CD14-positive monocyte (primary cell): ENCODE data around the gene MAD1L1. TPM values are rescaled to one million over a fixed set of nuclear protein-coding genes. Genes with fewer than 3 reads are reported as not detected.
A peak's percentile ranks its signal among the peaks of the same experiment; 100 is the strongest.

Experiments
- DNase-seq, 3 donors: peaks; one replicate each; pipeline ENCODE4 v3.0.0-alpha.2; 2011 to 2022
- H2AFZ ChIP-seq: 2 replicates; pipeline ENCODE4 v1.6.0; 2012; ENCODE audit warnings: mild to moderate bottlenecking, low read depth, low read length, inconsistent platforms; ENCODE audit not compliant: insufficient read depth, poor library complexity, severe bottlenecking
- H3K27ac ChIP-seq, 2 donors: 1 replicate in 1 of 2; 2 replicates in 1 of 2; pipeline ENCODE4 v1.5.1; 2012 to 2013; ENCODE audit warnings: low read length in 2 of 2, control low read depth in 1 of 2, inconsistent platforms in 1 of 2, low read depth in 1 of 2, mild to moderate bottlenecking in 1 of 2
- H3K27me3 ChIP-seq, 2 donors: one replicate each; pipeline versions ENCODE4 v1.6.0 to v1.6.1; 2011 to 2013; ENCODE audit warnings: low read length in 2 of 2; ENCODE audit not compliant: control insufficient read depth in 2 of 2, insufficient read depth in 2 of 2
- H3K36me3 ChIP-seq, 2 donors: replicated peaks in 1 of 2; 1 replicate in 1 of 2; 2 replicates in 1 of 2; pipeline versions ENCODE4 v1.5.1 to v1.6.1; 2012 to 2013; ENCODE audit warnings: low read length in 2 of 2, control low read depth in 1 of 2, inconsistent platforms in 1 of 2, mild to moderate bottlenecking in 1 of 2; ENCODE audit not compliant: insufficient read depth in 2 of 2, control insufficient read depth in 1 of 2
- H3K4me1 ChIP-seq, 2 donors: 1 replicate in 1 of 2; 2 replicates in 1 of 2; pipeline versions ENCODE4 v1.5.1 to v1.6.1; 2012 to 2013; ENCODE audit warnings: low read length in 2 of 2, control low read depth in 1 of 2, inconsistent platforms in 1 of 2, mild to moderate bottlenecking in 1 of 2, moderate library complexity in 1 of 2; ENCODE audit not compliant: insufficient read depth in 2 of 2, control insufficient read depth in 1 of 2
- H3K4me2 ChIP-seq: replicated peaks from 2 replicates; pipeline ENCODE3; 2012; ENCODE audit warnings: low read length, moderate library complexity, mild to moderate bottlenecking; ENCODE audit not compliant: poor library complexity, severe bottlenecking; ENCODE audit errors: extremely low read depth
- H3K4me3 ChIP-seq, 3 experiments: fragments of 200-600 bp in 1 of 3; sonication (generic) in 1 of 3; replicated peaks in 1 of 3; 1 replicate in 2 of 3; 2 replicates in 1 of 3; pipeline ENCODE4 v1.5.1; 2011 to 2013; ENCODE audit warnings: low read length in 3 of 3, mild to moderate bottlenecking in 3 of 3, control low read depth in 2 of 3, low read depth in 2 of 3, inconsistent platforms in 1 of 3, moderate library complexity in 1 of 3
- H3K79me2 ChIP-seq: 2 replicates; pipeline ENCODE4 v1.6.0; 2012; ENCODE audit warnings: mild to moderate bottlenecking, control low read depth, inconsistent platforms, low read length, moderate library complexity; ENCODE audit not compliant: insufficient read depth
- H3K9ac ChIP-seq: 2 replicates; pipeline ENCODE4 v1.6.0; 2017; ENCODE audit warnings: low read length, mild to moderate bottlenecking; ENCODE audit not compliant: insufficient read depth, poor library complexity, severe bottlenecking
- H3K9me3 ChIP-seq, 2 donors: replicated peaks in 1 of 2; 1 replicate in 1 of 2; 2 replicates in 1 of 2; pipeline versions ENCODE4 v1.5.1 to v1.6.1; 2012 to 2013; ENCODE audit warnings: low read length in 2 of 2, control low read depth in 1 of 2; ENCODE audit not compliant: control insufficient read depth in 1 of 2, insufficient read depth in 1 of 2
- H4K20me1 ChIP-seq: 2 replicates; pipeline ENCODE4 v1.6.0; 2012; ENCODE audit warnings: mild to moderate bottlenecking, low read length, control low read depth, moderate library complexity; ENCODE audit not compliant: insufficient read depth
- H3K27ac Mint-ChIP-seq, 7 donors: one replicate each; pipeline ENCODE4 v1.8.0; 2020; ENCODE audit warnings: mild to moderate bottlenecking in 7 of 7, mixed read lengths in 7 of 7, moderate library complexity in 6 of 7, inconsistent platforms in 2 of 7
- H3K27me3 Mint-ChIP-seq, 3 donors: one replicate each; pipeline ENCODE4 v1.8.0; 2021 to 2022; ENCODE audit warnings: low read depth in 3 of 3, mild to moderate bottlenecking in 3 of 3, mixed read lengths in 3 of 3, moderate library complexity in 3 of 3, inconsistent platforms in 1 of 3
- H3K36me3 Mint-ChIP-seq, 2 donors: one replicate each; pipeline ENCODE4 v1.8.0; 2020; ENCODE audit warnings: mixed read lengths in 2 of 2, inconsistent platforms in 1 of 2, mild to moderate bottlenecking in 1 of 2
- H3K4me1 Mint-ChIP-seq: one replicate; pipeline ENCODE4 v1.8.0; 2020; ENCODE audit warnings: mild to moderate bottlenecking, mixed read lengths
- H3K4me3 Mint-ChIP-seq, 2 donors: one replicate each; pipeline ENCODE4 v1.8.0; 2020; ENCODE audit warnings: mild to moderate bottlenecking in 2 of 2, mixed read lengths in 2 of 2, moderate library complexity in 1 of 2
- H3K9me3 Mint-ChIP-seq, 7 donors: one replicate each; pipeline ENCODE4 v1.8.0; 2020 to 2022; ENCODE audit warnings: mixed read lengths in 7 of 7, mild to moderate bottlenecking in 6 of 7, moderate library complexity in 6 of 7, inconsistent platforms in 2 of 7
- WGBS: methylation state at CpG from one replicate; pipeline ENCODE4 v1.1.5; 2013; ENCODE audit warnings: missing lambda C conversion rate; ENCODE audit not compliant: insufficient coverage; 5-methylcytosine and 5-hydroxymethylcytosine counted together
- intact Hi-C, 2 donors: fragments of 100-400 bp; cut with micrococcal nuclease; formaldehyde crosslinking; loops; one replicate each; pipeline versions ENCODE4 v1.15.0 to v1.15.1; 2023
- polyA plus RNA-seq, 3 donors: library from polyadenylated mRNA; depleted of rRNA in 1 of 3; unstranded in 2 of 3; stranded (reverse) in 1 of 3; fragments of 300-500 nt in 2 of 3; fragments of >200 nt in 1 of 3; fragmentation: Illumina TruSeq in 2 of 3; gene quantifications; 1 replicate in 2 of 3; 2 replicates in 1 of 3; pipeline ENCODE4 v1.2.3, GENCODE V29; 2012 to 2021
- TF ChIP-seq, protein P1 (sequence below): fragments of 200-600 bp; IDR thresholded peaks from one replicate; pipeline ENCODE4 v1.8.0; 2022; ENCODE audit warnings: antibody characterized with exemption, mild to moderate bottlenecking

Gene MAD1L1
- polyA plus RNA-seq, 3 donors = 22.0 to 39.4 (median 33.2) TPM

DNA sequence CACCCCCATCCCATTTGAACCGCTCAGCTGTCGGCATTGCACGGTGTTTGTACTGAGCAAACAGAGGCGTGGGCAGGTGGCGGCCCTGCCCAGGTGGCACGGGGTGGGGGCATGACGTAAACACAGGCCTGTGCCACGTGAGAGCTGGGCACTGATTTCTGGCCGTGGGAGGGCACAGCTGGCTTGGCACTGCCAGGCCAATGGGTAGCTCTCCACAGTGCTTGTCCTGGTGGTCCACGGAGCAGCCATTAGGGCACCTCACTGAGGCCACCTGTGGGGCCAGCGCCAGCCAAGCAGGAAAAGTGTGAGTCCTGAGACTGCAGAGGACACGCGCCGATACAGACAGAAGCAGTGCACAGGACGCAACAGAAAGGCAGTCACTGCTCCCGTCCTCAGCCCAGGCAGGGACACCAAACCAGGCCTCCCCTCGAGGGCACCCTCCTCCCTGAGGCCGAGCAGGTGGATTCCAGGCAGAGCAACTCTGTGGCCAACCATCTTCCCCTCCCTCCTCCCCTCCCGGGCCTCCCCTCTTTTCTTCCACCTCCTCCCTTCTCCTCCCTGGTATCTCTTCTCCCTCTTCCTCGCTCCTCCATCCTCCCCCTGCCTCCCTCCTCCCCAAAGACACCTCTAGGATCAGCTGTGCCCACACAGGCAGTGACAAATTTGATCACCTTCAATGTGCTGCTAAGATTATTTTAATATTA lies 303.9 kb downstream of the MAD1L1 start:
- Histone ChIP-seq H3K79me2 (peaks cover 9% of the 10 kb centered on the region), H3K4me2 (no peak overlapping the region), H3K36me3 (peaks cover 0 to 26% of the 10 kb centered on the region in 2 donors), H3K4me3 (no peak overlapping the region), H3K27me3 (no peaks in the 10 kb centered on the region), H3K27ac (no peak overlapping the region), H3K9ac (no peak overlapping the region), H3K4me1 (no peaks in the 10 kb centered on the region), H2AFZ (no peak overlapping the region), H3K9me3 (peaks cover 0 to 4% of the 10 kb centered on the region in 2 donors), H4K20me1 (peaks cover 50% of the 10 kb centered on the region)
- TF ChIP-seq, protein P1, sequence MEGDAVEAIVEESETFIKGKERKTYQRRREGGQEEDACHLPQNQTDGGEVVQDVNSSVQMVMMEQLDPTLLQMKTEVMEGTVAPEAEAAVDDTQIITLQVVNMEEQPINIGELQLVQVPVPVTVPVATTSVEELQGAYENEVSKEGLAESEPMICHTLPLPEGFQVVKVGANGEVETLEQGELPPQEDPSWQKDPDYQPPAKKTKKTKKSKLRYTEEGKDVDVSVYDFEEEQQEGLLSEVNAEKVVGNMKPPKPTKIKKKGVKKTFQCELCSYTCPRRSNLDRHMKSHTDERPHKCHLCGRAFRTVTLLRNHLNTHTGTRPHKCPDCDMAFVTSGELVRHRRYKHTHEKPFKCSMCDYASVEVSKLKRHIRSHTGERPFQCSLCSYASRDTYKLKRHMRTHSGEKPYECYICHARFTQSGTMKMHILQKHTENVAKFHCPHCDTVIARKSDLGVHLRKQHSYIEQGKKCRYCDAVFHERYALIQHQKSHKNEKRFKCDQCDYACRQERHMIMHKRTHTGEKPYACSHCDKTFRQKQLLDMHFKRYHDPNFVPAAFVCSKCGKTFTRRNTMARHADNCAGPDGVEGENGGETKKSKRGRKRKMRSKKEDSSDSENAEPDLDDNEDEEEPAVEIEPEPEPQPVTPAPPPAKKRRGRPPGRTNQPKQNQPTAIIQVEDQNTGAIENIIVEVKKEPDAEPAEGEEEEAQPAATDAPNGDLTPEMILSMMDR = no peak
- Mint-ChIP-seq H3K36me3 (peaks cover 39 to 50% of the 10 kb centered on the region in 2 donors), H3K27ac (peak overlapping the region in 3 of 7 donors; percentile 28 to 70 (median 69)), H3K4me1 (peaks cover 22% of the 10 kb centered on the region), H3K27me3 (peaks cover 0 to 2% (median 0%) of the 10 kb centered on the region in 3 donors), H3K9me3 (peaks cover 0 to 5% (median 2%) of the 10 kb centered on the region in 7 donors), H3K4me3 (no peak overlapping the region)
- WGBS = 98% methylated on average over 17 of the region's 20 CpGs
- intact Hi-C loops = no loop called here
- DNase-seq = no peak

DNA sequence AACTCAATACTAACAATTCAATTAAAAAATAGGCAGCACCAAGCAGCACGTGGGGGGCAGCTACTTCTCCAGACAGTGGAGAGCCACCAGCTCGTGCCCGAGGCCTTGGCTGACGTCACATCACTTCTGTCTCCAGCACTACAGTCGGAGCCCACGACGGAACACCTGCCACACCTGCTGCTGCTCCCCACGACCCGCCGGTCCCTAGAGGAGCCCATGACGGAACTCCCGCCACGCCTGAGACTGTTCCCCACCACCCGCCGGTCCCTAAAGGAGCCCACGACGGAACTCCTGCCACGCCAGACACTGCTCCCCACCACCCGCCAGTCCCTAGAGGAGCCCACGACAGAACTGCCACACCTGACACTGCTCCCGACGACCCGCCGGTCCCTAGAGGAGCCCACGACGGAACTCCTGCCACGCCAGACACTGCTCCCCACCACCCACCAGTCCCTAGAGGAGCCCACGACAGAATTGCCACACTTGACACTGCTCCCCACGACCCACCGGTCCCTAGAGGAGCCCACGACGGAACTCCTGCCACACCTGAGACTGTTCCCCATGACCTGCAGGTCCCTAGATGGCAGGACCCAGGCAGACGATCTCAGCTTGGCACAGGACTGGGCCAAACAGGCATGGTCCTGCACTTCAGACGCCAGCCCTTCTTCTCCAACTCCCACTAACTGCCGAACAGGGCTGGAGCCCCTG lies 304.7 kb downstream of the MAD1L1 start:
- peaks cover 0 to 5% (median 2%) of the 10 kb centered on the region in 7 donors for H3K9me3 Mint-ChIP-seq
- TF ChIP-seq, protein P1 = no peak
- Histone ChIP-seq H3K27me3 (no peaks in the 10 kb centered on the region), H3K9ac (no peak overlapping the region), H3K4me1 (peaks cover 0 to 5% of the 10 kb centered on the region in 2 donors), H3K4me3 (no peak overlapping the region), H4K20me1 (peaks cover 54% of the 10 kb centered on the region), H3K27ac (no peak overlapping the region), H3K4me2 (no peak overlapping the region), H3K9me3 (peaks cover 0 to 4% of the 10 kb centered on the region in 2 donors), H3K79me2 (peaks cover 9% of the 10 kb centered on the region), H2AFZ (no peak overlapping the region), H3K36me3 (peaks cover 0 to 25% of the 10 kb centered on the region in 2 donors)
- peak overlapping the region in 1 of 7 donors; percentile 26 for H3K27ac Mint-ChIP-seq
- no peak overlapping the region for H3K4me3 Mint-ChIP-seq
- H3K27me3 Mint-ChIP-seq = peaks cover 0 to 2% (median 0%) of the 10 kb centered on the region in 3 donors
- WGBS = 94% methylated on average over 32 of the region's 35 CpGs
- intact Hi-C loops = no loop called here
- DNase-seq = no peak
- peaks cover 37 to 45% of the 10 kb centered on the region in 2 donors for H3K36me3 Mint-ChIP-seq
- peaks cover 23% of the 10 kb centered on the region for H3K4me1 Mint-ChIP-seq
